Activated CD4-positive, CD25-positive, alpha-beta regulatory T cell treated with anti-CD3 and anti-CD28 coated beads, Interleukin-2, amount 50 U/mL, for 24 hours (primary cell): ENCODE results near the gene WARS2.
"Not testable (repeated sequence)": the region's sequence is repeated elsewhere in the genome, so short reads cannot be mapped to it uniquely, and the experiment has no call there.

Experiments used
- ATAC-seq, 2 donors: fragments of 150-1000 bp; cut with Tn5 transposase; one replicate each; pipeline ENCODE4 v1.10.0; 2021; ENCODE audit warnings: mild to moderate bottlenecking in 1 of 2, moderate library complexity in 1 of 2

WARS2 gene

DNA sequence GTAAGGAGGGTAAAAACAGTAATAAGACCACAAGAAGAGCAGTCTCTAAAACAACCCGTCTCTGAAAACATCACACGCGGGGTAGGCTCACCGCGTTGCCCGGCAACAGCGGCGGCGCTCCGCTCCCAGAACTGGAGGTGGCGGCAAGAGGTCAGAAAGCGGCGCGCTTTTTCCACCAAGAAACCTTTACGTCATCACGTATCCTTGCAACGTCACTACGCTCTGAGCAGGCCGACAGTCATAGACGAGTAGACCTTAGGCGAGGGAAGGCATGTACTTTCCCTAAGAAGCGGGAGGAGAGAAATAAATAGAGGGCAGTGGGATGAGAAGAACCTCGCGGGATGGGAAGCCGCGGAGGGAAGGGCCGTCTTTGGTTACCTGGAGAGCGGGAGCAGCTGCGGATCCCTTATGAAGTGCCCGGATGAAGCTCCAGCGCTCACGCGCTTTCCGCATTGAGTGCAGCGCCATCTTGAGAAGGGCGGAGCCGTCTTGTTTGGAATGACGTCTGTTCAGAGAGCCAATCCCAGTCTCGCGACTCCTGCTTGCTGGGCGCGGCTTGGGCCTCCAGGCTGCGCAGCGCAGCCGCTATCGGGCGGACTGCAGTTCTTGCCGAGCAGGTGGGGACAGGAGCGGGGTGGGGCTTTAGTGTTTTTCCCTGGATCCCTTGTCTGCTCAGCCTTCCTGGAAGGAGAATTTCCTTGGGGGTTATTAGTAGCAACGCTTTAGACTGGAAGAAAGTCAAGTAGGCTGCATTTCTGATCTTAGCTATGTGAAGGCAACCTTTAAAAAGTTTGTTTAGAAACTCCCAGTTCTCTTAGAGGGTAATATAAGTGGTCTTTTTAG lies at the start of gene WARS2:
Gene WARS2, minus strand, starts transcription at position 477 of the 843 bp plus-strand sequence. Its CDS starts 9 bp downstream, at position 468.
- ATAC-seq = peak; percentile 91 to 93

DNA sequence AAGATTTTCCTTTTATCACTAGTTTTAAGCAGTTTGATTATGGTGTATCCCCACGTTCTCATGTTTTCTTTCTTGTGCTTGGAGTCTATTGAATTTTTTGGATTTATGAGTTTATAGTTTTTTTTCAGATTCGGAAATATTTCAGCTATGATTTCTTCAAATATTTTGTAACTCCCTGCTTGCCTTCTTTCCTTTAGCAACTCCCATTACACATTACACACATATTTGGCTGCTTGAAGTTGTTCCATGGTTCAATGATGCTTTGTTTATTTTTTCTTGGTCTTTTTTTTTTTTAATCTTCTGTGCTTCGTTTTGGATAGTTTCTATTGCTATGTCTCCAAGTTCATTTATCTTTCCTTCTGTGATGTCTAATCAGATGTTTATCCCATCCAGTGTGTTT lies 48.5 kb upstream of the WARS2 start:
- no peak for ATAC-seq

DNA sequence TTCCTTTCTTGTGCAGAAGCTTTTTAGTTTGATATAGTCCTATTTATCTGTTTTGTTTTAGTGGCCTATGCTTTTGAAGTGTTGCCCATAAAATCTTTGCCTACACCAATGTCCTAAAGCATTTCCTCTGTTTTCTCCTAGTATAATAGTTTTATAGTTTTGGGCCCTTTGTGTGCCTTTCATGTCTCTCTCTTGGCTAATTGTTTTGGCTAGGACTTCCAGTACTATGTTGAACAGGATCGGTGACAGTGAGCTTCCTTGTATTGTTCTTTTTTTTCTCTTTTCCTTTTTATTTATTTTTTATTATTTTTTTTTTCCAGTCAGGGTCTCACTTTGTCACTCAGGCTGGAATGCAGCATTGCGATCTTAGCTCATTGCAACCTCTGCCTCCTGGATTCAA lies 47.0 kb upstream of the WARS2 start:
- ATAC-seq = no peak

DNA sequence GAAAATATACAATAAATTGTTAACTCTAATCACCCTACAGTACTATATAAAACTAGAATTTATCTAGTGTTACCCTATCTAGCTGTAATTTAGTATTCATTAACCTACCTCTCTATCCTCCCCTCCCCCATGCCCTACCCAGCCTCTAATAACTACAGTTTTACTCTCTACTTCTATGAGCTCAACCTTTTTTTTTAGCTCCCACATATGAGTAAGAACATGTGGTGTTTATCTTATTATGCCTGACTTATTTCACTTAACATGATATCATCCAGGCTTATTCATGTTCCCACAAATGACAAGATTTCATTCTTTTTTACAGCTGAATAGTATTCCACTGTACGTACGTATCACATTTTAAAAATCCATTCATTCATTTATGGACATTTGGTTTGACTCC lies 46.0 kb upstream of the WARS2 start:
- no peak for ATAC-seq

DNA sequence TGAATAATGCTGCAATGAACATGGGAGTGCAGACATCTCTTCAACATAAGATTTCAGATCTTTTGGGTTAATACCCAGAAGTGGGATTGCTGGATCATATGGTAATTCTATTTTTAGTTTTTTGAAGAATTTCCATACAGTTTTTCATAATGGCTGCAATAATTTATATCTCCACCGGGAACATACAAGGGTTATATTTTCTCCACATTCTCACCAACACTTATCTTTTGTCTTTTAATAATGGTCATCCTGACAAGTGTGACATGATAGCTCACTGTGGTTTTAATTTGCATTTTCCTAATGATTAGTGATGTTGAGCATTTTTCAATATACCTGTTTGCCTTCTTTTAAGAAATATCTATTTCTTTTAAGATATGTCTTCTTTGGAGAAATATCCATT lies 44.5 kb upstream of the WARS2 start:
- no peak for ATAC-seq

DNA sequence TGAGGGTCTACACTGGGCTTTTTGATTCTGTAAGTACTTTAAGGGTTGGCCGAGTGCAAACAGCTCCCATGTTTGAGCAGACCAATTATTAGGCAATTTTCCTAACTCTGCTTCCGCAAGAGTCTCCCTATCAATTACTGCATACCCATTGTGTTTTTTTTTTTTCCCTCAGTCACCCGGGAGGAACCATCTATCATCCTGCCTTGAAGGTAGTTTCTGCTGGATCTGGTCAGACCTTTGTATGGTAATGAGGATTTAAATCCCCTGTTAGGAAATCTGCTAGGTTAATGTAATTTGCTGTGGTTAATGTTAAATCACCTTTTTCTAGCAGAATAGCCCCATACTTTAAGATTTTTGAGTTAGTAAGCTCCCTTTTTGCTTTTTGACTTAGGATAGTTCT lies 40.8 kb upstream of the WARS2 start:
- ATAC-seq = no peak

DNA sequence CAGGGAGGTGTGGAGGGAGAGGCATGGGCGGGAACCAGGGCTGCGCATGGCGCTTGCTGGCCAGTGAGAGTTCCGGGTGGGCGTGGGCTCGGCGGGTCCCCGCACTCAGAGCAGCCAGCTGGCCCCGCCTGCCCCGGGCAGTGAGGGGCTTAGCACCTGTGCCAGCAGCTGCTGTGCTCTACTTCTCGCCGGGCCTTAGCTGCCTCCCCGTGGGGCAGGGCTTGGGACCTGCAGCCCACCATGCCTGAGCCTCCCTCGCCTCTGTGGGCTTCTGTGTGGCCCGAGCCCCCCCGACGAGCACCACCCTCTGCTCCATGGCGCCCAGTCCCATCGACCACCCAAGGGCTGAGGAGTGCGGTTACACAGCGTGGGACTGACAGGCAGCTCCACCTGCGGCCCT lies 38.6 kb upstream of the WARS2 start:
- ATAC-seq = no peak

DNA sequence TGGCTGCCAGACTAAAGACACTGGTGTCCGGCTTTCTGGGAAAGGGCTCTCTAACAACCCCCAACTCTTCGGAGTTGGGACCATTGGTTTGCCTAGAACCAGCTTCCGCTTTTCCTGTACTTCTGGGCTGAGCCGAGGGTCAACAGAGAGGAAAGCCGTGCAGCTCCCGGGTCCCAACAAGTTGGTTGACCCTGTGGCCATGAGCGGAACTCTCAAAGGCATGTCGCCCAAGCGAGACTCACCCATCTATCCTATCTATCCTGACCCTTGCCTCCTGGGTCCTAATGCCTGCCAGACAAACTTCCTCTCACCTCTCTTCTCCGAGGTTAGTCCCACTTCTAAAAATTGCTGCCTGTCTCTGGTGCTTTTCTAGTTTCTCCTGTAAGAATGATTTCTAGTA lies 32.5 kb upstream of the WARS2 start:
- ATAC-seq = not testable (repeated sequence)

DNA sequence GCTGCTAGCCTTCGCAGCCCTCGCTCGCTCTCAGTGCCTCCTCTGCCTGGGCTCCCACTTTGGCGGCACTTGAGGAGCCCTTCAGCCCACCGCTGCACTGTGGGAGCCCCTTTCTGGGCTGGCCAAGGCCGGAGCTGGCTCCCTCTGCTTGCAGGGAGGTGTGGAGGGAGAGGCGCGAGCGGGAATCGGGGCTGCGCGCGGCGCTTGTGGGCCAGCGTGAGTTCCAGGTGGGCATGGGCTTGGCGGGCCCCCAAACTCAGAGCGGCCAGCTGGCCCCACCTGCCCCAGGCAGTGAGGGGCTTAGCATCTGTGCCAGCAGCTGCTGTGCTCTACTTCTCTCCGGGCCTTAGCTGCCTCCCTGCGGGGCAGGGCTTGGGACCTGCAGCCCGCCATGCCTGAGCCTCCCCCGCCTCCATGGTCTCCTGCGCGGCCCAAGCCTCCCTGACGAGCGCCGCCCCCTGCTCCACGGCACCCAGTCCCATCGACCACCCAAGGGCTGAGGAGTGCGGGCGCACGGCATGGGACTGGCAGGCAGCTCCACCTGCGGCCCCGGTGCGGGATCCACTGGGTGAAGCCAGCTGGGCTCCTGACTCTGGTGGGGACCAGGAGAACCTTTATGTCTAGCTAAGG lies 31.0 kb upstream of the WARS2 start:
- ATAC-seq = not testable (repeated sequence)

DNA sequence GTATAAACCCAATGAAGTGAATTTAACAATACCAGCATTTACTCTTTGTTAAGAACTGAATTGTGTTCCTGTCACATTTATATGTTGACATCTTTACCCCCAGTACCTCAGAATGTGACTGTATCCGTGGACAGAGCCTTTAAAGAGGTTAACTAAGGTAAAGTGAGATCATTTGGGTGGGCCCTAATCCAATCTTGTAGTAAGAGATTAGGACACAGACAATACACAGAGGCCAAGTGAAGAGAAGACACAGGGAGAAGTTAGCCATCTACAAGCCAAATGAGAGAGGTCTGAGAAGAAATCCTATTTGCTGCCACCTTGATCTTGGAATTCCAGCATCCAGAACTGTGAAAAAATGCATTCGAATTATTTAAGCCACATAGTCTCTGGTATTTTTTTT lies 22.9 kb upstream of the WARS2 start:
- ATAC-seq = no peak

DNA sequence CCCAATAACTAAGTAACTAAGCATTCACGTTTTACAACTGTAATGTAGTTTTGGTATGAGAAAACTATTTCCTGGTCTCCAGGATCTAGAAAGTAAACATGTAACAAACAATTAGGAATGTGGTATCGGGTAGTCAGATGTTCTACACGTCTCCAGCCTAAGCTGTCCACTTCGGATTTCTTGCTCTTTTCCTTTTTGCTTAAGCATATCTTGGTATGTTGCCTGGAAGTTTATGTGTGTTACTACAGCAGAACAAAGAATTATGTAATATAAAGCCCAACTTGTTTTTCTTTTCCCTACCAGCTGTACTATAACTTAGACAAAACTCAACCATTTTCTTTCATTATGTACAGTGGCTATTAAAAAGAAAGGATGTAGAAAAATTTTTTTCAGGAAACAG lies 20.4 kb upstream of the WARS2 start:
- ATAC-seq = no peak

DNA sequence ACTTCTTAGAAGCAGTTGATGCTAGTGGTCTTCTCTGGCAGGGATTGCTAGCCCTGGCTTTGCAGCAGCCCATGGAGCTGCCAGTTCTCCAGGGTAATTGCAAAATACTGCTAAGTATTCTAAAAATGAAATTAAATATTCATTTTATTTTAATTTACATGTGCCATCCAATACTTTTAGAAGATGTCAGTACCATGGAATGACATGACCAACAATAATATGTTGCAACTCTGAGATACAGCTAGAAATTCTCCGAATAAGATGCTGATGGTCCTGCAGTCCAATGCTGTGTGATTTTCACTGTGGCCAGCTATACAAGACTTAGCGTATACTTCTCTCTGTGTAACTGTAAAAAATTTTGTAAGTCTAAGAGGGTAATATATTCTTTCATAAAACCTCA lies 20.0 kb upstream of the WARS2 start:
- ATAC-seq = no peak

DNA sequence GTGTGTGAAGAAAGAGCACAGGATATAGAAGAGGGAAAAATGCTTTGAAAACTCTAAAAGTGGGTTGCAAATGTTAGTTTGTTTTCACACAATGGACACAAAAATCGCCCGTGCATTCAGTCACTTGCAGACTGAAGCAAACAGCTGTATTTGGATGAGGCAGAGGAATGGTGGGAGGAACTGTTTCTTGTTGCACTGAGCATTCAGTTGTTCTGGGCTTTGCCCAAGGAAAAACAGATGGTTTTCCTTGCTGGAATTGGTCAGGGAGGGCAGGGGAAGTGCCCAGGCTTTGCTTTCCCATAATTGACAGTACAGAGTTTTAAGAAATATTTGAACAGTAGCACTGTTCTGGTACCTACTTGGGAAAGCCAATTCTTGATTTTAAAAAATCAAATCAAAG lies 19.5 kb upstream of the WARS2 start:
- no peak for ATAC-seq

DNA sequence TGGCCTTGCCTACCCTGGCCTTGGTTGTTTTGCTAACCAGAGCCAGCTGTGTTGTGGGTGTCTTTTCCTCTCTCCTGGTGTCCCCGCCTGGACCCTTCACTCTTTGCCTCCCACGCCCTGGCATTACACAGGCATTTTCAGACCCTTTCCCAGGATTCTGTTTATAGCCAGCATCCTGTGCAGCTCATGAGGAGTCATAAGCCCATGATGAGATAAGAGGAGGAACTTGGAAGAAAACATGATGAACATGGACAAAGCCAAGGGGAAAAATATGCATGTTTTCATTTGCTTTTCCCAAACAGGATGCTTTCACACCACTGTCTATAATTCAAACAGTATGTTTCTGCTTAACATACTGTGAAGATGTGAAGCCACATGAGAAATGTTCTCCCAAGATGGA lies 18.7 kb upstream of the WARS2 start:
- ATAC-seq = no peak

DNA sequence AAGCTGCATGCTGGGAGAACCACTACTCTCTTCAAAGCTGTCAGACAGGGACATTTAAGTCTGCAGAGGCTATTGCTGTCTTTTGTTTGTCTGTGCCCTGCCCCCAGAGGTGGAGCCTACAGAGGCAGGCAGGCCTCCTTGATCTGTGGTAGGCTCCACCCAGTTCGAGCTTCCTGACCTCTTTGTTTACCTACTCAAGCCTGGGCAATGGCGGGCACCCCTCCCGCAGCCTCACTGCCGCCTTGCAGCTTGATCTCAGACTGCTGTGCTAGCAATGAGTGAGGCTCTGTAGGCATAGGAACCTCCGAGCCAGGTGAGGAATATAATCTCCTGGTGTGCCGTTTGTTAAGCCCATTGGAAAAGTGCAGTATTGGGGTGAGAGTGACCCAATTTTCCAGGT lies 16.3 kb upstream of the WARS2 start:
- ATAC-seq = not testable (repeated sequence)

DNA sequence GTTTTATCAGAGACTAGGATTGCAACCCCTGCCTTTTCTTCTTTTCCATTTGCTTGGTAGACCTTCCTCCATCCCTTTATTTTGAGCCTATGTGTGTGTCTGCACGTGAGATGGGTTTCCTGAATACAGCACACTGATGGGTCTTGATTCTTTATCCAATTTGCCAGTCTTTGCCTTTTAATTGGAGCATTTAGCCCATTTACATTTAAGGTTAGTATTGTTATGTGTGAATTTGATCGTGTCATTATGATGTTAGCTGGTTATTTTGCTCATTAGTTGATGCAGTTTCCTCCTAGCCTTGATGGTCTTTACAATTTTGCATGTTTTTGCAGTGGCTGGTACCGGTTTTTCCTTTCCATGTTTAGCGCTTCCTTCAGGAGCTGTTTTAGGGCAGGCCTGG lies 14.6 kb upstream of the WARS2 start:
- not testable (repeated sequence) for ATAC-seq

DNA sequence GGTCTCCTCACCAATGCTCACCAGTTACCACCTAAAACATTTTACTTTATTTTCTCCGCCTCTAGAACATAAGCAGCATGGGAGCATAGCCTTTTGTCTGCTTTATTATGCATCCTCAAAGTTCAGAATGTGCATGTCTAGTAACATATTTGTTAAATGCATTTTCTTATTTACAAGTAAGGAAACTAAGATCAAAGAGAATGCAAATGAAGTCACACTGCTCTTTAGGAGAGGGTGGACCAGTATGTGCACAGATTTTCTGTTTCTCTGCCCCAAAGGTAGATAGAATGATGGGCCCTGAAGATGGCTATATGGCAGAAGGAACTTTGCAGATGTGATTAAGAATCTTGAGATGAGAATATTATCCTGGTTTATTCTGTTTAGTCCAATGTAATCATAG lies 9.7 kb upstream of the WARS2 start:
- no peak for ATAC-seq

DNA sequence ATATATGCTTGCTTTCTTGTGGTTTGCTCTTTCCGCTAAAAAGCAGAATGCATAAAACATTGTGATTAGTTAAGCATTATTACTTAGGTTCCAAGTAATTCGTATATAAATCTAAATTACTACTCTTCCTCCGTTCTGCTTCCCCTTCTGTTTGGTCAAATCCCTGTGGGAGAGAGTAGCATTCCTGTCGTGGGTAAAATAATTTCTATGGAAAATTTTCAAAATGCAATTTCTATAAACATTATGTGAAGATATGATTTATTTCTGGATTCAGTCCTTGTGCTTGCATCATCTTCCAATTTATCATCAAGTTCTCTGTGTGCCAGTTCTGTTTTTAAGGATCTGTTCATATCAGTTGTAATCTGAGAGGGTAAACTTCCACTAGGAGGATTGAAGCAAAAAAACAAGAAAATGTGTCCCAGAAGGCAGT lies 7.2 kb upstream of the WARS2 start:
- no peak for ATAC-seq

DNA sequence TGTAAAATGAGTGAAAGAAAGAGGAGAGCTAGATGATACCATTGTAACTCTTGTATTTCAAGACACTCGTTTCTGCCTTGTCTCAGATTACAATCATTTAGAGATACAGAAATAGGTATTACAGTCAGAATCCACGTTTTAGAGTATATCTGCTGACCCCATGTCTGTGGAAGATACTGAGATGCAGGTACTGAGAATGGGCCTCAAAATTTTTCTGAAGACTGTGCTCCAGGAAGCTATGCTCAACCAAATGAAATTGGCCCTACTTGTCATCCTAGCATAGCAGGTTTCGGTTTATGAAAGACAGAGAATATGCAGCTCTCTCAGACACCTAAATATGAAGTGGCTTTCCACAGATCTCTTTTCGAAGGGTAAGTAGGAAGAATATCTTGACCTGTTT lies 6.0 kb upstream of the WARS2 start:
- no peak for ATAC-seq

DNA sequence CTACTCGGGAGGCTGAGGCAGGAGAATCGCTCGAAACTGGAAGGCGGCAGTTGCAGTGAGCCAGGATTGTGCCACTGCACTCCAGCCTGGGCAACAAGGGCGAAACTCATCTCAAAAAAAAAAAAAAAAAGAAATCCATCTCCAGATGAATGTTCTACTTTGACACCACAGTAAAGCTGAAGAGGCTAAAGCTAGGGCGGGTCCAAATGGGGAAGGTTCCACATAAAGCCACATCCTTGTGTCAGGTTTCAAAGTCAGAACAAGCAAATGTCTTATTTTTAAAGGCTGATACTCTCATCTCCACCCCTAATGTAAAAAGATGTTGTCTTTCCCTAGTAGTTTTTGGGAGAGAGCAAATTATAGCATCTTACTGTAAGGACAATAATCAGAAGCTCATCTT lies 4.4 kb upstream of the WARS2 start:
- no peak for ATAC-seq

DNA sequence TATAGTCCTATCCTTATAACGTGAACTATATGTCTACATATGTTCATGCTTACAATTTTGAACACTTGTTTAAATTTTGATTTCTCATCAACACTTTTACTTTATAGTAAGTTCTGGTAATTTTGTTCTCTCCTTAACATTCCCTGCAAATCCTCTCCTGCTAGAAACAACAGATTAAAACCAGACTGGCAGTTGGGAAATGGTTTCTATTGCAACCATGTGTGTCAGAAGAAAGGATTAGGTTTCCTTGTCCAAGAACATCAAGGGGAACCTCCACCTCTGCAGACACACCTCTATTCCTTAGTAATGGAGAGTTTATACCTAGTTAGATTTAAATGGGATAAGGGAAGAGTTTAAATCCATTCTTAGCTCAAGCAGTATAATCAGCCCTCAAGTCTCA lies 3.3 kb upstream of the WARS2 start:
- ATAC-seq = no peak

DNA sequence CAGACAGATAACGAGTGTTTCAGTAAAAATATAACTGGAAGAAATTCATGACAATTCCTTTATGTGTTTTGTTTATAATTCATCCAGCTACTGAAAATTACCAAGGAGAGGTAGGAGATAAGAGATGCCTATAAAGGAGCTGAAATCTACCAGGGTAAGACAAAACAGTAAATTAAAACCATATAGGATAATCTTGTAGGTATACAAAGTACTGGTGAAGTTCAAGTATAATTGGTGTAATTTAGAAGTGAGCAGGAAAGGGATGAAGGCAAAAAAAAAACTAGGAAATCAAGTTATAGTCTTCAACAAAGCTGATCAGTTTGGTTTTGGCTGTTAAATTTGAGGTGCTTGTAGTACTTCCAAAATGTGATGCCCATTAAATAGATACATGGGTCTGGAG lies 1.2 kb upstream of the WARS2 start:
- ATAC-seq = no peak

DNA sequence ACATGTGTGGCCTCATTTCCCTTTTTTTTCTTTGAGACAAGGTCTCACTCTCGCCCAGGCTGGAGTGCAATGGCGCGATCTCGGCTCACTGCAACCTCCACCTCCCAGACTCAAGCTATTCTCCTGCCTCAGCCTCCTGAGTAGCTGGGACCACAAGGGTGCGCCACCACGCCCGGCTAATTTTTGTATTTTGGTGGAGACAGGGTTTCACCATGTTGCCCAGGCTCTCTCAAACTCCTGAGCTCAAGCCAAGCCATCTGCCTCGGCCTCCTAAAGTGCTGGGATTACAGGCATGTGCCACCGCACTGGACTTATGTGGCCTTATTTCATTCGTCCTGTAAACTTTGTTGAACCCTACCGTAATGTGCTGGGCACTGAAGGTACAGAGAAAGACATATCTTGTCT lies 569 bp upstream of the WARS2 start:
- no peak for ATAC-seq

DNA sequence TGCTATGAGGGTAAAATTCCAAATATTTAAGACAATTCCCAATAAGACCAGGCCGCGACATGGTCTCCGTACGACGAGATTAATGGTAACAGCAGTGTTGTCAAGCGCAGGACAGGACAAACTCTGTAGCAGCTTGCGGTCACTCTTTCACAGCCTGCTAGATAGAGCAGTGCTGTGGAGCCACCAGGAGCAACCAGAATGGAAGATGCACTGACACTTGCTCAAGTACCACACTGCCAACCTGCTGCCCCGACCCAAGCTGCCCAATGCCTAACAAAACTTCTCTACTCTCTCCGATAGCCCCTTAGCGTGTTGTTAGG lies 636 bp downstream of the WARS2 start:
- peak; percentile 11 to 12 for ATAC-seq

DNA sequence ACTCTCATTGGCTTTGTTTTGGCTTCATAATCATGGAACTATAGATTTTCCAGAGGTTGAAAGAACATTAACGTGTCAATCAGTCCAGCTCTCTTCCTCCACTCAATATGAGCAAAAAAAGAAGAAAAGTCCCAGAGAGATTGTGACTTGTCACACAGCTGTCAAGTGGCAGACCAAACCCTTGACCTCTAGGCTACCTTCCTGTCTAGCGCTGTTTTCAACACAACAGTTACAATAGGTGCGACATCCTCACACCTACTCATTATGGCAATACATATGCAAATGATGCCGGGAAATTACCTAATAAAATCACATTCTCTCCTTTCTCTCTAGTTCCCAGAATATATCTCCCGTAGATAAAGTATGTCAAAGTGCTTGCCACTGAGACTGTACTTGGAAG lies 1.1 kb downstream of the WARS2 start:
- ATAC-seq = peak; percentile 29 to 34
